ENCODE data around the gene SSTR3.

Gene SSTR3

GRCh38 chr22:37167176-37167980 lies 44.9 kb downstream of the SSTR3 start:
- no peak for DNase-seq (ENCODE audit: low read depth)

- DNase-seq (ENCODE audit: low read depth) = peak; percentile 67
Observed at GRCh38 chr22:37166675-37167066, 45.6 kb downstream of the SSTR3 start.

GRCh38 chr22:37165940-37166674 lies 46.2 kb downstream of the SSTR3 start:
- no peak for DNase-seq (ENCODE audit: low read depth)

GRCh38 chr22:37165066-37165465 lies 47.2 kb downstream of the SSTR3 start:
- no peak for DNase-seq (ENCODE audit: low read depth)

- DNase-seq (ENCODE audit: low read depth) = no peak
Observed at GRCh38 chr22:37164505-37164887, 47.8 kb downstream of the SSTR3 start.

- DNase-seq (ENCODE audit: low read depth) = peak; percentile 59
Observed at GRCh38 chr22:37163575-37164504, 48.4 kb downstream of the SSTR3 start.

GRCh38 chr22:37163096-37163489 lies 49.2 kb downstream of the SSTR3 start:
- no peak for DNase-seq (ENCODE audit: low read depth)

- DNase-seq (ENCODE audit: low read depth) = no peak
Observed at GRCh38 chr22:37162221-37163095, 49.8 kb downstream of the SSTR3 start.

GRCh38 chr22:37161443-37161842 lies 50.8 kb downstream of the SSTR3 start:
- DNase-seq (ENCODE audit: low read depth) = peak; percentile 49

GRCh38 chr22:37160027-37160426 lies 52.2 kb downstream of the SSTR3 start:
- DNase-seq (ENCODE audit: low read depth) = no peak

GRCh38 chr22:37158963-37159290 lies 53.4 kb downstream of the SSTR3 start:
- DNase-seq (ENCODE audit: low read depth) = no peak

GRCh38 chr22:37157516-37158285 lies 54.6 kb downstream of the SSTR3 start:
- DNase-seq (ENCODE audit: low read depth) = no peak

- DNase-seq (ENCODE audit: low read depth) = no peak
Observed at GRCh38 chr22:37156686-37157435, 55.4 kb downstream of the SSTR3 start.

GRCh38 chr22:37155971-37156370 lies 56.3 kb downstream of the SSTR3 start:
- no peak for DNase-seq (ENCODE audit: low read depth)

- DNase-seq (ENCODE audit: low read depth) = no peak
Observed at GRCh38 chr22:37154925-37155712, 57.2 kb downstream of the SSTR3 start.

Measured in CMK (cell line).